SH-SY5Y (cell line): ENCODE measurements around the gene ELK4.

Experiments
- GATA2 ChIP-seq: IDR thresholded peaks from 2 replicates; pipeline ENCODE4 v1.6.1; 2011; ENCODE audit warnings: mild to moderate bottlenecking, low read depth, low read length
- GATA3 ChIP-seq: IDR thresholded peaks from 2 replicates; pipeline ENCODE4 v1.6.1; 2011; ENCODE audit warnings: low read depth, mild to moderate bottlenecking, low read length, moderate library complexity

DNA sequence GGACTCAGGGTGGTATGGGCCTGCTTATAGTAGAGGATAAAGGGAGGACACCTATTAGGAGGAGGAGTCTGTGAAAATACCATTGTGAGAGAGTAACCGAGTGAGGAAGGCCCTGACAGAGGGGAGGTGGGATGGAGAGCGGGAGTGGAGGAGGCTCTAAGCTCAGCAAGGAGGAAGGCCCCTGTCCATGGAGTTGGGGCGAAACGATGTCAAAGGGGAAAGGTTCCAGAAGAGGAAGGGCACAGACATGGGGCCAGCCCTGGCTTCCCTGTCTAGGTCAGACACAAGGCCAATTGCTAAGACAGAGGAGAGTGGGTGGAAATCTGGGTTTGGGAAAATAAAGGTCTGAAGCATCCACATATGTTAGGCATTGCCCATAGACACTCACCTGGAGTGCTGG, 44.2 kb downstream of the ELK4 start:
- TF ChIP-seq GATA2 = no peak
- TF ChIP-seq GATA3 = no peak
